ENCODE measurements around the gene PSMC4. TPM values are rescaled to one million over a fixed set of nuclear protein-coding genes. Genes with fewer than 3 reads are reported as not detected.

The PSMC4 gene
- total RNA-seq, 2 experiments from 2014 or later, result 81.9 to 84.5 TPM

- peaks cover 19% of the 10 kb centered on the region for H3K36me3 Mint-ChIP-seq
- peaks cover 4% of the 10 kb centered on the region for H3K9me3 Mint-ChIP-seq
- H3K27ac Mint-ChIP-seq, result peak overlapping the region; percentile 40
- H3K27me3 Mint-ChIP-seq, result no peaks in the 10 kb centered on the region
- POLR2A ChIA-PET, result no interaction called here
- H3K4me3 Mint-ChIP-seq, result peak overlapping the region; percentile 26
- peaks cover 22% of the 10 kb centered on the region for H3K4me1 Mint-ChIP-seq
- ATAC-seq (ENCODE audit: low read depth) (no peak), DNase-seq (no peak)
These were observed 27.5 kb downstream of the PSMC4 start for GRCh38 chr19:39998501-39998900.

- no peak overlapping the region for H3K27ac Mint-ChIP-seq
- no peak overlapping the region for H3K4me3 Mint-ChIP-seq
- POLR2A ChIA-PET, result no interaction called here
- no peaks in the 10 kb centered on the region for H3K4me1 Mint-ChIP-seq
- H3K27me3 Mint-ChIP-seq, result no peaks in the 10 kb centered on the region
- DNase-seq (no peak), ATAC-seq (ENCODE audit: low read depth) (no peak)
- H3K9me3 Mint-ChIP-seq, result peaks cover 10% of the 10 kb centered on the region
- H3K36me3 Mint-ChIP-seq, result peaks cover 45% of the 10 kb centered on the region
These were observed 34.8 kb downstream of the PSMC4 start for GRCh38 chr19:40005691-40006272.

GRCh38 chr19:40006273-40006691 lies 35.3 kb downstream of the PSMC4 start:
- no peak overlapping the region for H3K4me3 Mint-ChIP-seq
- H3K4me1 Mint-ChIP-seq, result no peaks in the 10 kb centered on the region
- peaks cover 10% of the 10 kb centered on the region for H3K9me3 Mint-ChIP-seq
- POLR2A ChIA-PET, result no interaction called here
- ATAC-seq (ENCODE audit: low read depth) (no peak), DNase-seq (no peak)
- H3K36me3 Mint-ChIP-seq, result peaks cover 49% of the 10 kb centered on the region
- no peak overlapping the region for H3K27ac Mint-ChIP-seq
- no peaks in the 10 kb centered on the region for H3K27me3 Mint-ChIP-seq

- POLR2A ChIA-PET, result no interaction called here
- no peaks in the 10 kb centered on the region for H3K27me3 Mint-ChIP-seq
These were observed 38.7 kb downstream of the PSMC4 start for GRCh38 chr19:40009674-40010073.

GRCh38 chr19:40013991-40014390 lies 43.0 kb downstream of the PSMC4 start:
- H3K27me3 Mint-ChIP-seq, result no peaks in the 10 kb centered on the region
- no peak for ATAC-seq (ENCODE audit: low read depth)
- peaks cover 61% of the 10 kb centered on the region for H3K36me3 Mint-ChIP-seq
- peaks cover 41% of the 10 kb centered on the region for H3K9me3 Mint-ChIP-seq
- no peak overlapping the region for H3K4me3 Mint-ChIP-seq
- DNase-seq, result no peak
- H3K4me1 Mint-ChIP-seq, result no peaks in the 10 kb centered on the region
- H3K27ac Mint-ChIP-seq, result no peak overlapping the region
- POLR2A ChIA-PET, result no interaction called here

More at GRCh38 chr19:40009674-40010073, 38.7 kb downstream of the PSMC4 start:
- no peak overlapping the region for H3K4me3 Mint-ChIP-seq
- peaks cover 31% of the 10 kb centered on the region for H3K9me3 Mint-ChIP-seq
- ATAC-seq (ENCODE audit: low read depth) (no peak), DNase-seq (no peak)
- no peak overlapping the region for H3K27ac Mint-ChIP-seq
- H3K36me3 Mint-ChIP-seq, result peaks cover 82% of the 10 kb centered on the region
- H3K4me1 Mint-ChIP-seq, result no peaks in the 10 kb centered on the region

GRCh38 chr19:40023969-40024368 lies 53.0 kb downstream of the PSMC4 start:
- POLR2A ChIA-PET, result no interaction called here
- Mint-ChIP-seq H3K27ac (no peak overlapping the region), H3K27me3 (peaks cover 2% of the 10 kb centered on the region), H3K4me1 (no peaks in the 10 kb centered on the region), H3K36me3 (peaks cover 10% of the 10 kb centered on the region), H3K4me3 (no peak overlapping the region), H3K9me3 (peaks cover 43% of the 10 kb centered on the region)
- ATAC-seq (ENCODE audit: low read depth) (no peak), DNase-seq (no peak)

GRCh38 chr19:40025938-40026596 lies 55.1 kb downstream of the PSMC4 start:
- POLR2A ChIA-PET, result no interaction called here
- DNase-seq (no peak), ATAC-seq (ENCODE audit: low read depth) (no peak)
- H3K4me1 Mint-ChIP-seq, result no peaks in the 10 kb centered on the region
- peaks cover 2% of the 10 kb centered on the region for H3K27me3 Mint-ChIP-seq
- H3K36me3 Mint-ChIP-seq, result peaks cover 16% of the 10 kb centered on the region
- H3K27ac Mint-ChIP-seq, result no peak overlapping the region
- peaks cover 42% of the 10 kb centered on the region for H3K9me3 Mint-ChIP-seq
- no peak overlapping the region for H3K4me3 Mint-ChIP-seq

GRCh38 chr19:40026597-40026970 lies 55.6 kb downstream of the PSMC4 start:
- POLR2A ChIA-PET, result no interaction called here
- Mint-ChIP-seq H3K27ac (no peak overlapping the region), H3K27me3 (peaks cover 2% of the 10 kb centered on the region), H3K36me3 (peaks cover 16% of the 10 kb centered on the region), H3K4me3 (no peak overlapping the region), H3K4me1 (no peaks in the 10 kb centered on the region), H3K9me3 (peaks cover 41% of the 10 kb centered on the region)
- ATAC-seq (ENCODE audit: low read depth) (no peak), DNase-seq (no peak)

Other genes starting within 250 kb of the PSMC4 start
- gene CLC, start 233.1 kb upstream of the PSMC4 start, total RNA-seq, result not detected
- not detected for gene LEUTX, start 192.3 kb upstream of the PSMC4 start, total RNA-seq
- gene DYRK1B, start 137.0 kb upstream of the PSMC4 start, total RNA-seq, result 10 to 100 TPM; 15.8 to 17.3 TPM
- 100 to 1,000 TPM; 344 to 357 TPM for gene FBL, start 124.8 kb upstream of the PSMC4 start, total RNA-seq
- gene FCGBP, start 36.5 kb upstream of the PSMC4 start, total RNA-seq, result 10 to 100 TPM; 13.1 to 14.0 TPM
- gene ZNF546, start 25.9 kb downstream of the PSMC4 start, total RNA-seq, result 1 to 10 TPM; 9.3 to 9.9 TPM
- gene ZNF780B, start 85.1 kb downstream of the PSMC4 start, total RNA-seq, result 10 to 100 TPM; 35.6 to 39.4 TPM
- gene ZNF780A, start 119.8 kb downstream of the PSMC4 start, total RNA-seq, result 10 to 100 TPM; 30.2 to 32.2 TPM
- gene MAP3K10, start 220.3 kb downstream of the PSMC4 start, total RNA-seq, result 10 to 100 TPM; 25.6 to 26.4 TPM
- gene TTC9B, start 247.2 kb downstream of the PSMC4 start, total RNA-seq, result not detected

All from activated naive CD8-positive, alpha-beta T cell treated with anti-CD3 and anti-CD28 coated beads, Interleukin-2, amount 10 ng/mL, durations not matched to agents 7 days and 5 days (primary cell).